HG03064 (cell line): ENCODE results near the gene CPEB3.
"Not testable (repeated sequence)": the region's sequence is repeated elsewhere in the genome, so short reads cannot be mapped to it uniquely, and the experiment has no call there.

Source experiments
- ATAC-seq: cut with Tn5 transposase; IDR thresholded peaks from one replicate; pipeline ENCODE4 v1.9.1; 2021; ENCODE audit warnings: low read depth; ENCODE audit not compliant: unreplicated experiment

The CPEB3 gene

GRCh38 chr10:92149261-92149660 is 141.6 kb downstream of the CPEB3 start:
- no peak for ATAC-seq

GRCh38 chr10:92146781-92147180 is 144.1 kb downstream of the CPEB3 start:
- ATAC-seq = no peak

- no peak for ATAC-seq
Observed at GRCh38 chr10:92146107-92146506, 144.8 kb downstream of the CPEB3 start.

GRCh38 chr10:92142949-92143348 is 147.9 kb downstream of the CPEB3 start:
- ATAC-seq = peak; percentile 63

GRCh38 chr10:92142512-92142911 is 148.4 kb downstream of the CPEB3 start:
- no peak for ATAC-seq

- not testable (repeated sequence) for ATAC-seq
Observed at GRCh38 chr10:92141147-92141546, 149.7 kb downstream of the CPEB3 start.

- ATAC-seq = not testable (repeated sequence)
Observed at GRCh38 chr10:92134049-92134448, 156.8 kb downstream of the CPEB3 start.

- no peak for ATAC-seq
Observed at GRCh38 chr10:92131275-92131820, 159.5 kb downstream of the CPEB3 start.

GRCh38 chr10:92130622-92131274 is 160.1 kb downstream of the CPEB3 start:
- no peak for ATAC-seq

GRCh38 chr10:92126100-92126650 is 164.7 kb downstream of the CPEB3 start:
- no peak for ATAC-seq

- no peak for ATAC-seq
Observed at GRCh38 chr10:92125144-92125543, 165.7 kb downstream of the CPEB3 start.

GRCh38 chr10:92124616-92125143 is 166.2 kb downstream of the CPEB3 start:
- ATAC-seq = no peak

GRCh38 chr10:92124020-92124419 is 166.9 kb downstream of the CPEB3 start:
- no peak for ATAC-seq

GRCh38 chr10:92122941-92123450 is 167.9 kb downstream of the CPEB3 start:
- no peak for ATAC-seq

GRCh38 chr10:92121686-92122492 is 169.0 kb downstream of the CPEB3 start:
- ATAC-seq = no peak

GRCh38 chr10:92119340-92119739 is 171.5 kb downstream of the CPEB3 start:
- ATAC-seq = no peak

GRCh38 chr10:92114917-92115316 is 176.0 kb downstream of the CPEB3 start:
- not testable (repeated sequence) for ATAC-seq

- no peak for ATAC-seq
Observed at GRCh38 chr10:92113911-92114600, 176.8 kb downstream of the CPEB3 start.

- ATAC-seq = no peak
Observed at GRCh38 chr10:92112462-92112861, 178.4 kb downstream of the CPEB3 start.

- no peak for ATAC-seq
Observed at GRCh38 chr10:92111336-92111939, 179.4 kb downstream of the CPEB3 start.
